B cell (primary cell): ENCODE measurements around the gene EYS. TPM values are rescaled to one million over a fixed set of nuclear protein-coding genes. Genes with fewer than 3 reads are reported as not detected.

ENCODE experiments used
- ATAC-seq: fragments of 200-7000 bp; cut with Tn5 transposase; one replicate; pipeline ENCODE4 v1.10.0; 2021; ENCODE audit warnings: low read depth, mild to moderate bottlenecking, moderate number of reproducible peaks, moderate library complexity
- CTCF ChIA-PET: fragments of 350-600 bp; sonication (Branson Sonifier 250); formaldehyde crosslinking; loops from one replicate; lab custom pipeline; 2021; ENCODE audit warnings: antibody characterized with exemption, inconsistent platforms; lab: Charles Lee
- POLR2A ChIA-PET: fragments of 350-600 bp; sonication (Branson Sonifier 250); formaldehyde crosslinking; loops from one replicate; lab custom pipeline; 2021; ENCODE audit warnings: antibody characterized with exemption; lab: Charles Lee
- DNase-seq: peaks from one replicate; pipeline ENCODE4 v3.0.0; 2013
- H2AFZ ChIP-seq: 2 replicates; pipeline ENCODE4 v1.6.1; 2012; ENCODE audit warnings: mild to moderate bottlenecking, low read depth, low read length; ENCODE audit not compliant: insufficient read depth, poor library complexity, severe bottlenecking
- H3K27ac ChIP-seq, 2 donors: 1 replicate in 1 of 2; 2 replicates in 1 of 2; pipeline ENCODE4 v1.5.1; 2012 to 2013; ENCODE audit warnings: low read length in 2 of 2, mild to moderate bottlenecking in 2 of 2, moderate library complexity in 1 of 2
- H3K27me3 ChIP-seq, 4 experiments: fragments of 200-600 bp in 1 of 4; sonication (generic) in 1 of 4; replicated peaks in 1 of 4; 1 replicate in 2 of 4; 2 replicates in 2 of 4; pipeline versions ENCODE4 v1.6.1 to v1.7.0; 2013 to 2016; ENCODE audit warnings: low read length in 3 of 4, mild to moderate bottlenecking in 2 of 4, mixed read lengths in 1 of 4, moderate library complexity in 1 of 4; ENCODE audit not compliant: insufficient read depth in 4 of 4, control insufficient read depth in 3 of 4; ENCODE audit errors: control extremely low read depth in 1 of 4
- H3K36me3 ChIP-seq, 2 experiments: replicated peaks in 1 of 2; 1 replicate in 1 of 2; 2 replicates in 1 of 2; pipeline versions ENCODE4 v1.6.1 to v1.7.1; 2013; ENCODE audit warnings: low read length in 1 of 2; ENCODE audit not compliant: insufficient read depth in 2 of 2, control insufficient read depth in 1 of 2; ENCODE audit errors: control extremely low read depth in 1 of 2, extremely low read depth in 1 of 2
- H3K4me1 ChIP-seq, 2 donors: fragments of 200-600 bp in 1 of 2; sonication (generic) in 1 of 2; 1 replicate in 1 of 2; 2 replicates in 1 of 2; pipeline versions ENCODE4 v1.5.1 to v1.6.1; 2013 to 2017; ENCODE audit warnings: low read length in 2 of 2; ENCODE audit not compliant: control insufficient read depth in 2 of 2, insufficient read depth in 2 of 2
- H3K4me2 ChIP-seq: replicated peaks from 2 replicates; pipeline ENCODE3; 2012; ENCODE audit warnings: mild to moderate bottlenecking, low read depth, low read length; ENCODE audit not compliant: poor library complexity, severe bottlenecking
- H3K4me3 ChIP-seq, 5 experiments: fragments of 200-600 bp in 1 of 5; sonication (generic) in 1 of 5; 1 replicate in 3 of 5; 2 replicates in 2 of 5; pipeline versions ENCODE4 v1.5.1 to v1.7.0; 2011 to 2016; ENCODE audit warnings: low read length in 4 of 5, mild to moderate bottlenecking in 4 of 5, low read depth in 2 of 5, control low read depth in 1 of 5, moderate library complexity in 1 of 5; ENCODE audit not compliant: insufficient read depth in 1 of 5; ENCODE audit errors: control extremely low read depth in 1 of 5, extremely low read depth in 1 of 5
- H3K79me2 ChIP-seq: fragments of 200-600 bp; sonication (generic); one replicate; pipeline ENCODE4 v1.6.0; 2016; ENCODE audit warnings: low read length; ENCODE audit not compliant: control insufficient read depth, insufficient read depth
- H3K9ac ChIP-seq: fragments of 200-600 bp; sonication (generic); 2 replicates; pipeline ENCODE4 v1.6.1; 2017; ENCODE audit warnings: mild to moderate bottlenecking, low read length, moderate library complexity
- H3K9me3 ChIP-seq, 3 donors: one replicate each; pipeline versions ENCODE4 v1.6.1 to v1.7.1; 2013; ENCODE audit warnings: low read length in 2 of 3; ENCODE audit not compliant: control insufficient read depth in 2 of 3, insufficient read depth in 1 of 3; ENCODE audit errors: control extremely low read depth in 1 of 3
- H4K20me1 ChIP-seq: 2 replicates; pipeline ENCODE4 v1.6.0; 2012; ENCODE audit warnings: mild to moderate bottlenecking, low read length; ENCODE audit not compliant: insufficient read depth, control insufficient read depth, poor library complexity, severe bottlenecking
- H3K27ac Mint-ChIP-seq: one replicate; pipeline ENCODE4 v1.8.0; 2021; ENCODE audit warnings: mixed read lengths
- H3K27me3 Mint-ChIP-seq: one replicate; pipeline ENCODE4 v1.8.0; 2021; ENCODE audit warnings: mixed read lengths
- H3K4me1 Mint-ChIP-seq: one replicate; pipeline ENCODE4 v1.8.0; 2021; ENCODE audit warnings: mixed read lengths
- H3K4me3 Mint-ChIP-seq: one replicate; pipeline ENCODE4 v1.8.0; 2021; ENCODE audit warnings: mixed read lengths
- H3K9me3 Mint-ChIP-seq: one replicate; pipeline ENCODE4 v1.8.0; 2022; ENCODE audit warnings: mixed read lengths; ENCODE audit not compliant: insufficient read depth
- CTCF ChIP-seq: fragments of 200-600 bp; IDR thresholded peaks from one replicate; pipeline ENCODE4 v1.8.0; 2022; ENCODE audit warnings: antibody characterized with exemption, mild to moderate bottlenecking
- EZH2 ChIP-seq: IDR thresholded peaks from 2 replicates; pipeline ENCODE4 v1.6.1; 2012; ENCODE audit warnings: borderline replicate concordance, low read depth, mild to moderate bottlenecking, moderate library complexity, low read length; ENCODE audit not compliant: insufficient read depth, poor library complexity, severe bottlenecking
- WGBS: methylation state at CpG from one replicate; pipeline ENCODE4 v1.1.5; 2013; ENCODE audit warnings: missing lambda C conversion rate; ENCODE audit not compliant: insufficient coverage; 5-methylcytosine and 5-hydroxymethylcytosine counted together
- intact Hi-C: fragments of 100-400 bp; cut with micrococcal nuclease; formaldehyde crosslinking; loops from one replicate; pipeline ENCODE4 v1.10.0; 2022
- polyA minus RNA-seq: library from RNA; depleted of rRNA, polyadenylated mRNA; stranded (reverse); fragments of >200 nt; gene quantifications from 2 replicates; pipeline ENCODE4 v1.2.3, GENCODE V29; 2012
- polyA plus RNA-seq: library from polyadenylated mRNA; depleted of rRNA; stranded (reverse); fragments of >200 nt; gene quantifications from 2 replicates; pipeline ENCODE4 v1.2.3, GENCODE V29; 2012
- total RNA-seq, 2 donors: library from RNA; stranded (reverse); fragments of 120-200 nt in 1 of 2; gene quantifications; 1 replicate in 1 of 2; 2 replicates in 1 of 2; pipeline versions ENCODE4 v1.2.3 to v1.2.4, GENCODE V29; 2013 to 2022

Gene EYS
- not detected in 2 replicates for total RNA-seq
- total RNA-seq (2013): under 0.01 TPM
- polyA plus RNA-seq: not detected in 2 replicates
- polyA minus RNA-seq: not detected in 2 replicates

DNA sequence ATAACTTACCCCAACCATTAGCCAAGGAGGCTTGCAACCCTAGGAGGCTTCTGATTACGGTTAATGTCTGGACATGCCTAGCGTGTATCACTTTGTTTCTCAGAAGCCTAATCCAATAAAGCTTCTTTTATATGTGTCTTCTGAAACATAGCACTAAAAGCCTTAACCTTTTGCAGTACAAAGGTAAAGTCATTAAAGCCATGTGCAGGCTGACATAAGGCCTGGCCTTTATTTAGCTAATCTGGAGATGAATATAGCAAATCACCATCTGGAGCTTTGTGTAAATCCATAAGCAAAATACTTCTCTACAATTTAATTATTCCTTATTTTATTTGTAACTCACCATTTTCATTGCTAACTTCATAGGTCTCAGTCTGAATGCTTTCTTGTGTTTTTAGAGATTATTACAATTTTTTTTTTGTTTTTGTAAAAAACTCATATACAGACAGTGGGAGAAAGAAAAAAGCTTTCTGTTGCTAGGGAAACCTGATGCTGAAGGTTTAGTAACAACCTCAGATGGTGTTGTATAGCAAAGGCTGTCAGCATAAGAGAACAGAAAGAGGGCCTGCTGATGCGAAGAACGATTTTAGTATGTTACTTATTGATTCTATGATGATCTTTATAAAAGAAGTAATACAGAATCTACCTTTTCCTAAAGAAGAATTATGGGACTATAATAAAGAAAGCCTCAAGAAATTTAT lies at the start of gene EYS:
EYS (minus strand) TSS at position 101 of the 701 bp plus-strand sequence. CDS start 211,816 bp downstream, outside the sequence.
- Histone ChIP-seq H3K9me3 (peaks cover 0 to 3% (median 0%) of the 10 kb centered on the region in 3 donors), H2AFZ (no peak within 1 kb of the TSS), H3K4me1 (no peaks in the 10 kb centered on the region), H3K4me3 (no peak within 1 kb of the TSS), H3K27ac (no peak within 1 kb of the TSS), H3K79me2 (no peaks in the 10 kb centered on the region), H3K36me3 (no peaks in the 10 kb centered on the region), H3K4me2 (no peak within 1 kb of the TSS), H4K20me1 (no peaks in the 10 kb centered on the region), H3K9ac (no peak within 1 kb of the TSS), H3K27me3 (no peaks in the 10 kb centered on the region)
- Mint-ChIP-seq H3K27ac (no peak within 1 kb of the TSS), H3K9me3 (no peaks in the 10 kb centered on the region), H3K4me1 (no peaks in the 10 kb centered on the region), H3K4me3 (no peak within 1 kb of the TSS), H3K27me3 (no peaks in the 10 kb centered on the region)
- CTCF ChIA-PET: no interaction called here
- intact Hi-C loops: no loop called here
- ATAC-seq (no peak), DNase-seq (no peak)
- WGBS: 100% methylated on average over 1 of the region's 4 CpGs
- TF ChIP-seq CTCF: no peak
- TF ChIP-seq EZH2: no peak
- POLR2A ChIA-PET: no interaction called here

DNA sequence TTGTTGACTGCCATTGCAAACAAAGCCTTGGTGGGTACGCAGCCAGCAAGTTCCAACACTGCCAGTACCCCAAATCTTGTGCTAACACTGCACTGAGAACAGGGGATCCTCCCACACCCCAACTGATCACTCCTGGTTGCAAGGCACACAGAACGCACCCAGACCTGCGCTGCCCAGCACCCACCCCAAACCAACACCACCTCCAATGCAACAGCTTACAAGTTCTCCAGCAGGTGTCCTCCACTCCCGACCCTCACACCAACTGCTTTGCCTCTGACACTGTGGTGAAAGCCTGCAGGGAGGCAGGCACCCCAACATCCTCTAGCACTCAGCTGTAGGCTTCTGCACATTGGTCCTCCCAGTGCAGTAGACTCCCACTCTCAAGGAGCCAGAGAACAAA lies 39.3 kb upstream of the EYS start:
- H3K9me3 ChIP-seq: peaks cover 0 to 25% (median 0%) of the 10 kb centered on the region in 3 donors
- Mint-ChIP-seq H3K4me1 (no peaks in the 10 kb centered on the region), H3K27me3 (no peaks in the 10 kb centered on the region), H3K9me3 (peaks cover 8% of the 10 kb centered on the region), H3K4me3 (no peak overlapping the region), H3K27ac (no peak overlapping the region)
- H3K27me3 ChIP-seq: no peaks in the 10 kb centered on the region
- ATAC-seq (no peak), DNase-seq (no peak)
- no peak overlapping the region for H3K9ac ChIP-seq
- H3K27ac ChIP-seq: no peak overlapping the region
- H3K79me2 ChIP-seq: no peaks in the 10 kb centered on the region
- intact Hi-C loops: no loop called here
- H3K36me3 ChIP-seq: no peaks in the 10 kb centered on the region
- no peaks in the 10 kb centered on the region for H4K20me1 ChIP-seq
- H2AFZ ChIP-seq: no peak overlapping the region
- WGBS: 75% methylated on average over 4 of the region's 4 CpGs
- H3K4me3 ChIP-seq: no peak overlapping the region
- no peak overlapping the region for H3K4me2 ChIP-seq
- ChIA-PET CTCF (no interaction called here), POLR2A (no interaction called here)
- no peaks in the 10 kb centered on the region for H3K4me1 ChIP-seq
- TF ChIP-seq EZH2 (no peak), CTCF (no peak)
